OCI-LY1 (cell line): ENCODE measurements around the gene RAPGEF4.

ENCODE experiments used
- H2AFZ ChIP-seq: fragments of 200-600 bp; sonication (generic), shearing (Covaris generic); 2 replicates; pipeline ENCODE4 v1.6.0; 2014; ENCODE audit warnings: antibody characterized with exemption, mild to moderate bottlenecking, low read length
- H3F3A ChIP-seq: fragments of 200-600 bp; sonication (generic), shearing (Covaris generic); 2 replicates; pipeline ENCODE4 v1.6.0; 2014; ENCODE audit warnings: mild to moderate bottlenecking, antibody characterized with exemption, low read length, moderate library complexity; ENCODE audit not compliant: insufficient read depth
- H3K27ac ChIP-seq: fragments of 200-600 bp; sonication (generic); 2 replicates; pipeline ENCODE4 v1.5.1; 2014; ENCODE audit warnings: low read length, mixed run types, mild to moderate bottlenecking, low read depth; ENCODE audit not compliant: poor library complexity, severe bottlenecking
- H3K27me3 ChIP-seq: fragments of 200-600 bp; sonication (generic); 2 replicates; pipeline ENCODE4 v1.6.0; 2014; ENCODE audit warnings: antibody characterized with exemption, mild to moderate bottlenecking, low read length, moderate library complexity; ENCODE audit not compliant: insufficient read depth
- H3K36me3 ChIP-seq: fragments of 200-600 bp; sonication (generic); 2 replicates; pipeline ENCODE4 v1.6.1; 2014; ENCODE audit warnings: mild to moderate bottlenecking, antibody characterized with exemption, low read length, moderate library complexity, mixed read lengths; ENCODE audit not compliant: insufficient read depth
- H3K4me1 ChIP-seq: fragments of 200-600 bp; sonication (generic); 2 replicates; pipeline ENCODE4 v1.5.1; 2014; ENCODE audit warnings: mild to moderate bottlenecking, low read length, moderate library complexity; ENCODE audit not compliant: insufficient read depth, severe bottlenecking
- H3K4me2 ChIP-seq: fragments of 200-600 bp; sonication (generic), shearing (Covaris generic); 2 replicates; pipeline ENCODE4 v1.6.1; 2014; ENCODE audit warnings: low read length
- H3K4me3 ChIP-seq: fragments of 200-600 bp; sonication (generic); 2 replicates; pipeline ENCODE4 v1.5.1; 2014; ENCODE audit warnings: low read length, low read depth, mild to moderate bottlenecking, mixed read lengths; ENCODE audit not compliant: poor library complexity, severe bottlenecking
- H3K79me2 ChIP-seq: fragments of 200-600 bp; shearing (Covaris generic); 2 replicates; pipeline ENCODE4 v1.6.1; 2016; ENCODE audit warnings: mixed run types, low read length, mixed read lengths; ENCODE audit not compliant: insufficient read depth
- H3K9ac ChIP-seq: fragments of 200-600 bp; sonication (generic), shearing (Covaris generic); 2 replicates; pipeline ENCODE4 v1.6.1; 2014; ENCODE audit warnings: mild to moderate bottlenecking, low read length, mixed read lengths
- H3K9me2 ChIP-seq: fragments of 200-600 bp; sonication (generic), shearing (Covaris generic); 2 replicates; pipeline ENCODE4 v1.6.1; 2014; ENCODE audit warnings: low read depth, mild to moderate bottlenecking, low read length, mixed read lengths
- H3K9me3 ChIP-seq: fragments of 200-600 bp; shearing (Covaris generic); 2 replicates; pipeline ENCODE4 v1.6.1; 2014; ENCODE audit warnings: low read length, mixed read lengths
- H4K20me1 ChIP-seq: fragments of 200-600 bp; sonication (generic), shearing (Covaris generic); 2 replicates; pipeline ENCODE4 v1.6.0; 2016; ENCODE audit warnings: mild to moderate bottlenecking, low read length; ENCODE audit not compliant: insufficient read depth
- EZH2 ChIP-seq: fragments of 200-600 bp; sonication (generic), shearing (Covaris generic); IDR thresholded peaks from 2 replicates; pipeline ENCODE4 v1.8.0; 2017; ENCODE audit warnings: borderline replicate concordance, mixed run types, mild to moderate bottlenecking, antibody characterized with exemption, low read length, moderate library complexity, mixed read lengths
- TF ChIP-seq, protein P1 (sequence below): fragments of 200-600 bp; sonication (generic), shearing (Covaris generic); IDR thresholded peaks from 2 replicates; pipeline ENCODE4 v1.5.1; 2017; ENCODE audit warnings: mild to moderate bottlenecking, antibody characterized with exemption, low read length, moderate library complexity, mixed read lengths

The RAPGEF4 gene

DNA sequence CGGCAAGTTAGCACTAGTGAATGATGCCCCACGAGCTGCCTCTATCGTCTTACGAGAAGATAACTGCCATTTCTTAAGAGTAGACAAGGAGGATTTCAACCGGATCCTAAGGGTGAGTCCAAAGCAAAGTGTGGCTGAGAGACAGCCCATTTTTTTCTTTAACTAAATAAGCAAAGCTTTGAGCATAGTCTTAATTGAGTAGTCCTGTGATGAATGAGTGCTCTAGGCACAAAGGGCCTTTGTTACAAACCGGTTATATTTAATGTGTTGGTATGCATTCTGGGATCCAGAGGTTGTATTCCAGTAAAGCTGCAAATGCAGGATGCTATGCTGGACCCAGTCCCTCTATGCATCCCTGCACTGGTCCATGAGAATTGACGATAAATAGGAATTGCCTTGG is 253.1 kb downstream of the RAPGEF4 start:
- H3K9me2 ChIP-seq: no peaks in the 10 kb centered on the region
- H3K36me3 ChIP-seq: no peaks in the 10 kb centered on the region
- no peak overlapping the region for H3K4me3 ChIP-seq
- H3K79me2 ChIP-seq: no peaks in the 10 kb centered on the region
- no peak overlapping the region for H2AFZ ChIP-seq
- no peaks in the 10 kb centered on the region for H3K4me1 ChIP-seq
- H3K9me3 ChIP-seq: no peaks in the 10 kb centered on the region
- no peaks in the 10 kb centered on the region for H3F3A ChIP-seq
- no peaks in the 10 kb centered on the region for H4K20me1 ChIP-seq
- H3K27me3 ChIP-seq: no peaks in the 10 kb centered on the region
- no peak overlapping the region for H3K27ac ChIP-seq
- H3K4me2 ChIP-seq: no peak overlapping the region
- no peak overlapping the region for H3K9ac ChIP-seq
- TF ChIP-seq, protein P1, sequence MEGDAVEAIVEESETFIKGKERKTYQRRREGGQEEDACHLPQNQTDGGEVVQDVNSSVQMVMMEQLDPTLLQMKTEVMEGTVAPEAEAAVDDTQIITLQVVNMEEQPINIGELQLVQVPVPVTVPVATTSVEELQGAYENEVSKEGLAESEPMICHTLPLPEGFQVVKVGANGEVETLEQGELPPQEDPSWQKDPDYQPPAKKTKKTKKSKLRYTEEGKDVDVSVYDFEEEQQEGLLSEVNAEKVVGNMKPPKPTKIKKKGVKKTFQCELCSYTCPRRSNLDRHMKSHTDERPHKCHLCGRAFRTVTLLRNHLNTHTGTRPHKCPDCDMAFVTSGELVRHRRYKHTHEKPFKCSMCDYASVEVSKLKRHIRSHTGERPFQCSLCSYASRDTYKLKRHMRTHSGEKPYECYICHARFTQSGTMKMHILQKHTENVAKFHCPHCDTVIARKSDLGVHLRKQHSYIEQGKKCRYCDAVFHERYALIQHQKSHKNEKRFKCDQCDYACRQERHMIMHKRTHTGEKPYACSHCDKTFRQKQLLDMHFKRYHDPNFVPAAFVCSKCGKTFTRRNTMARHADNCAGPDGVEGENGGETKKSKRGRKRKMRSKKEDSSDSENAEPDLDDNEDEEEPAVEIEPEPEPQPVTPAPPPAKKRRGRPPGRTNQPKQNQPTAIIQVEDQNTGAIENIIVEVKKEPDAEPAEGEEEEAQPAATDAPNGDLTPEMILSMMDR: no peak
- no peak for TF ChIP-seq EZH2

DNA sequence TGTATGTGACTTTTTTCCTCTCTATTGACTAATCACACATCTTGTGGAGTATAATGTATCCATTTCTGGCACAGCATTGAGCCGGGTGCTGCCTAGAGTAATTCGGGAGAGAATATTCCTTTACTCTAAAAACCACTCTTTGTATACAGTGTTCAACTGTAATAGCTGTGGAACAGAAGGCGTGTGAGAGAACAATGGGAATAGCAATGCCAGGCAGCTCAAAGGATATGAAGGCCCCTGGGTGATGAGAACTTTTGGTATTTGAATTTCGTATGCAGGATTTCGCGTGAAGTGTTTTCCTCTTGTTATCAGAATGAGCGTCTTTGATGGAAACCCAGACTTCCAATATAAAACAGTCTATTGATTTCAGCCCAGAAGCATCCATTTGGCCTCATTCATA is 255.4 kb downstream of the RAPGEF4 start:
- Histone ChIP-seq H3K9me2 (no peaks in the 10 kb centered on the region), H3K4me2 (no peak overlapping the region), H4K20me1 (no peaks in the 10 kb centered on the region), H3K79me2 (no peaks in the 10 kb centered on the region), H3F3A (no peaks in the 10 kb centered on the region), H2AFZ (no peak overlapping the region), H3K4me1 (no peaks in the 10 kb centered on the region), H3K27me3 (no peaks in the 10 kb centered on the region), H3K9me3 (no peaks in the 10 kb centered on the region), H3K4me3 (no peak overlapping the region), H3K27ac (no peak overlapping the region), H3K9ac (no peak overlapping the region), H3K36me3 (no peaks in the 10 kb centered on the region)
- TF ChIP-seq, protein P1: no peak
- no peak for TF ChIP-seq EZH2

DNA sequence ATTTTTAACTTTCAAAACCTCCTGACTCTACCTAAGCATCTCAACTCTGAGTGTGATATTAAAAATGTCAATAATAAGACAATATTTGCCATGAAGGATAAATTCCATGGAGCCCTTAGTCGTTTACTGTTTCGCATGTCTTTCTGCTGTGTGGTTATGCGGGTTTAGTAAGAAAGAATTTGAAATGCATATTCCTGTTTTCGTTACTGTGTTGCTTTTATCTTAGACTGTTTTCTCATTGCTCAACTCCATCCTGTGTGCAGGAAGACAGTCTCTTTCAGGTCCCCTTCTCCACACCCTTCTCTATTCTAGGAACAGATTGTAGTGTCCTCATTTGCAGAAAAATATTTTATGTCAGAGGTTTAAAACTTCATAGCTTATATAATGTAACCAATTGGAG is 257.5 kb downstream of the RAPGEF4 start:
- no peaks in the 10 kb centered on the region for H3K27me3 ChIP-seq
- H3F3A ChIP-seq: no peaks in the 10 kb centered on the region
- no peak overlapping the region for H3K4me2 ChIP-seq
- H2AFZ ChIP-seq: no peak overlapping the region
- no peak overlapping the region for H3K27ac ChIP-seq
- no peak overlapping the region for H3K9ac ChIP-seq
- H4K20me1 ChIP-seq: no peaks in the 10 kb centered on the region
- H3K9me3 ChIP-seq: no peaks in the 10 kb centered on the region
- TF ChIP-seq, protein P1: no peak
- no peak for TF ChIP-seq EZH2
- no peak overlapping the region for H3K4me3 ChIP-seq
- H3K9me2 ChIP-seq: no peaks in the 10 kb centered on the region
- H3K79me2 ChIP-seq: no peaks in the 10 kb centered on the region
- no peaks in the 10 kb centered on the region for H3K4me1 ChIP-seq
- no peaks in the 10 kb centered on the region for H3K36me3 ChIP-seq
